ENCODE measurements around the gene SFRP5. TPM values are rescaled to one million over a fixed set of nuclear protein-coding genes. Genes with fewer than 3 reads are reported as not detected.
A peak's percentile ranks its signal among the peaks of the same experiment; 100 is the strongest.

SFRP5 gene
- total and polyA plus RNA-seq, 4 donors = 3.6 to 15.1 (median 6.5) TPM

- TF ChIP-seq HNF4G (IDR thresholded peaks at IDR 0.05) (no peak), TAF1 (conservative IDR thresholded peaks at IDR 0.05) (no peak), GABPA (IDR thresholded peaks at IDR 0.05 in 1 of 2, conservative IDR thresholded peaks at IDR 0.05 in 1 of 2) (no peak)
These were observed 8.4 kb downstream of the SFRP5 start (continued) for GRCh38 chr10:97763411-97763810.

GRCh38 chr10:97762816-97763215, 9.0 kb downstream of the SFRP5 start:
- H3K36me3 ChIP-seq (ENCODE audit: control insufficient read depth in 4 of 4, insufficient read depth in 3 of 4, low read depth in 1 of 4, low read length in 3 of 4) = peaks cover 8 to 21% (median 13%) of the 10 kb centered on the region in 4 donors
- DNase-seq (ENCODE audit: low spot score) = no peak
- H3K9me3 ChIP-seq (ENCODE audit: control insufficient read depth in 4 of 4, low read length in 3 of 4) = no peaks in the 10 kb centered on the region
- TF ChIP-seq HNF4G (IDR thresholded peaks at IDR 0.05) (no peak), SP1 (IDR thresholded peaks at IDR 0.05) (peak; percentile 36)
- H3K4me1 ChIP-seq (ENCODE audit: control insufficient read depth in 4 of 4, insufficient read depth in 4 of 4, low read length in 3 of 4) = no peaks in the 10 kb centered on the region
- H3K27me3 ChIP-seq (ENCODE audit: control insufficient read depth in 4 of 4, insufficient read depth in 4 of 4, low read length in 3 of 4) = no peaks in the 10 kb centered on the region
- no peak overlapping the region for H3K27ac ChIP-seq (ENCODE audit: low read depth in 1 of 2, low read length in 2 of 2)
- H3K9ac ChIP-seq (ENCODE audit: low read depth in 1 of 2, low read length in 2 of 2) = no peak overlapping the region
- 91% methylated on average over 5 of the region's 5 CpGs for WGBS
- H3K4me3 ChIP-seq (ENCODE audit: low read depth in 1 of 3, low read length in 3 of 3) = no peak overlapping the region

- Histone ChIP-seq H3K27me3 (ENCODE audit: control insufficient read depth in 4 of 4, insufficient read depth in 4 of 4, low read length in 3 of 4) (no peaks in the 10 kb centered on the region), H3K9me3 (ENCODE audit: control insufficient read depth in 4 of 4, low read length in 3 of 4) (no peaks in the 10 kb centered on the region), H3K36me3 (ENCODE audit: control insufficient read depth in 4 of 4, insufficient read depth in 3 of 4, low read depth in 1 of 4, low read length in 3 of 4) (peaks cover 12 to 29% (median 18%) of the 10 kb centered on the region in 4 donors), H3K4me1 (ENCODE audit: control insufficient read depth in 4 of 4, insufficient read depth in 4 of 4, low read length in 3 of 4) (no peaks in the 10 kb centered on the region), H3K27ac (ENCODE audit: low read depth in 1 of 2, low read length in 2 of 2) (no peak overlapping the region), H3K9ac (ENCODE audit: low read depth in 1 of 2, low read length in 2 of 2) (no peak overlapping the region), H3K4me3 (ENCODE audit: low read depth in 1 of 3, low read length in 3 of 3) (no peak overlapping the region)
- DNase-seq (ENCODE audit: low spot score) = no peak
- WGBS = 96% methylated on average over 10 of the region's 10 CpGs
- TF ChIP-seq ZBTB33 (IDR thresholded peaks at IDR 0.05) = no peak
- TF ChIP-seq, protein P1, sequence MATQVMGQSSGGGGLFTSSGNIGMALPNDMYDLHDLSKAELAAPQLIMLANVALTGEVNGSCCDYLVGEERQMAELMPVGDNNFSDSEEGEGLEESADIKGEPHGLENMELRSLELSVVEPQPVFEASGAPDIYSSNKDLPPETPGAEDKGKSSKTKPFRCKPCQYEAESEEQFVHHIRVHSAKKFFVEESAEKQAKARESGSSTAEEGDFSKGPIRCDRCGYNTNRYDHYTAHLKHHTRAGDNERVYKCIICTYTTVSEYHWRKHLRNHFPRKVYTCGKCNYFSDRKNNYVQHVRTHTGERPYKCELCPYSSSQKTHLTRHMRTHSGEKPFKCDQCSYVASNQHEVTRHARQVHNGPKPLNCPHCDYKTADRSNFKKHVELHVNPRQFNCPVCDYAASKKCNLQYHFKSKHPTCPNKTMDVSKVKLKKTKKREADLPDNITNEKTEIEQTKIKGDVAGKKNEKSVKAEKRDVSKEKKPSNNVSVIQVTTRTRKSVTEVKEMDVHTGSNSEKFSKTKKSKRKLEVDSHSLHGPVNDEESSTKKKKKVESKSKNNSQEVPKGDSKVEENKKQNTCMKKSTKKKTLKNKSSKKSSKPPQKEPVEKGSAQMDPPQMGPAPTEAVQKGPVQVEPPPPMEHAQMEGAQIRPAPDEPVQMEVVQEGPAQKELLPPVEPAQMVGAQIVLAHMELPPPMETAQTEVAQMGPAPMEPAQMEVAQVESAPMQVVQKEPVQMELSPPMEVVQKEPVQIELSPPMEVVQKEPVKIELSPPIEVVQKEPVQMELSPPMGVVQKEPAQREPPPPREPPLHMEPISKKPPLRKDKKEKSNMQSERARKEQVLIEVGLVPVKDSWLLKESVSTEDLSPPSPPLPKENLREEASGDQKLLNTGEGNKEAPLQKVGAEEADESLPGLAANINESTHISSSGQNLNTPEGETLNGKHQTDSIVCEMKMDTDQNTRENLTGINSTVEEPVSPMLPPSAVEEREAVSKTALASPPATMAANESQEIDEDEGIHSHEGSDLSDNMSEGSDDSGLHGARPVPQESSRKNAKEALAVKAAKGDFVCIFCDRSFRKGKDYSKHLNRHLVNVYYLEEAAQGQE (IDR thresholded peaks at IDR 0.05) = no peak
- TF ChIP-seq MAX (IDR thresholded peaks at IDR 0.05) = no peak
- no peak for TF ChIP-seq NR2F2 (IDR thresholded peaks at IDR 0.05)
- TF ChIP-seq HNF4G (IDR thresholded peaks at IDR 0.05) = no peak
- no peak for TF ChIP-seq JUND (IDR thresholded peaks at IDR 0.05)
- TF ChIP-seq, protein P2, sequence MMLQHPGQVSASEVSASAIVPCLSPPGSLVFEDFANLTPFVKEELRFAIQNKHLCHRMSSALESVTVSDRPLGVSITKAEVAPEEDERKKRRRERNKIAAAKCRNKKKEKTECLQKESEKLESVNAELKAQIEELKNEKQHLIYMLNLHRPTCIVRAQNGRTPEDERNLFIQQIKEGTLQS (IDR thresholded peaks at IDR 0.05) = no peak
- TF ChIP-seq GABPA (IDR thresholded peaks at IDR 0.05 in 1 of 2, conservative IDR thresholded peaks at IDR 0.05 in 1 of 2) = no peak
- TF ChIP-seq EGR1 (IDR thresholded peaks at IDR 0.05; ENCODE audit: low read depth in 2 of 2) = no peak
- TF ChIP-seq HNF4A (conservative IDR thresholded peaks at IDR 0.05) = no peak
- no peak for TF ChIP-seq SP1 (IDR thresholded peaks at IDR 0.05)
- no peak for TF ChIP-seq RAD21 (IDR thresholded peaks at IDR 0.05)
- no peak for TF ChIP-seq RXRA (IDR thresholded peaks at IDR 0.05)
- TF ChIP-seq FOXA1 (IDR thresholded peaks at IDR 0.05) = no peak
- no peak for TF ChIP-seq CTCF (IDR thresholded peaks at IDR 0.05; ENCODE audit: low read depth, low read length, missing input control)
- TF ChIP-seq TAF1 (conservative IDR thresholded peaks at IDR 0.05) = no peak
These were observed 9.7 kb downstream of the SFRP5 start for GRCh38 chr10:97762056-97762455.
